OCI-LY7 (cell line): ENCODE measurements around the gene PHTF1. TPM values are rescaled to one million over a fixed set of nuclear protein-coding genes. Genes with fewer than 3 reads are reported as not detected.
"Not testable (repeated sequence)": the region's sequence is repeated elsewhere in the genome, so short reads cannot be mapped to it uniquely, and the experiment has no call there.

ENCODE experiments used
- BruUV-seq: library from RNA; stranded (reverse); fragments of 400-500 nt; replicated peaks from 2 replicates; lab custom pipeline; 2021; lab: Mats Ljungman, UMichigan
- CTCF ChIA-PET: fragments of 300-600 bp; sonication (Branson Sonifier 250); formaldehyde crosslinking; loops from one replicate; lab custom pipeline; 2022; ENCODE audit warnings: antibody characterized with exemption; ENCODE audit not compliant: unreplicated experiment; lab: Charles Lee
- POLR2A ChIA-PET: fragments of 300-600 bp; sonication (Branson Sonifier 250); formaldehyde crosslinking; loops from one replicate; lab custom pipeline; 2022; ENCODE audit warnings: antibody characterized with exemption; lab: Charles Lee
- DNase-seq: peaks from one replicate; pipeline ENCODE4 v3.0.0-alpha.2; 2015; ENCODE audit warnings: low spot score
- H2AFZ ChIP-seq: fragments of 200-600 bp; sonication (generic), shearing (Covaris generic); 2 replicates; pipeline ENCODE4 v1.6.1; 2014; ENCODE audit warnings: mild to moderate bottlenecking, antibody characterized with exemption, low read length, moderate library complexity
- H3K27ac ChIP-seq: fragments of 200-600 bp; sonication (generic); 2 replicates; pipeline ENCODE4 v1.5.1; 2014; ENCODE audit warnings: mixed run types, low read depth, mild to moderate bottlenecking, moderate library complexity, low read length, inconsistent platforms; ENCODE audit not compliant: poor library complexity, severe bottlenecking
- H3K36me3 ChIP-seq: fragments of 200-600 bp; sonication (generic); 2 replicates; pipeline ENCODE4 v1.6.1; 2014; ENCODE audit warnings: mild to moderate bottlenecking, antibody characterized with exemption, low read length, moderate library complexity, mixed read lengths; ENCODE audit not compliant: insufficient read depth
- H3K4me1 ChIP-seq: fragments of 200-600 bp; sonication (generic); 2 replicates; pipeline ENCODE4 v1.5.1; 2014; ENCODE audit warnings: mild to moderate bottlenecking, low read length; ENCODE audit not compliant: insufficient read depth, poor library complexity, severe bottlenecking
- H3K4me2 ChIP-seq: fragments of 200-600 bp; sonication (generic); 2 replicates; pipeline ENCODE4 v1.6.1; 2014; ENCODE audit warnings: mild to moderate bottlenecking, low read length
- H3K4me3 ChIP-seq: fragments of 200-600 bp; sonication (generic); 2 replicates; pipeline ENCODE4 v1.5.1; 2014; ENCODE audit warnings: mild to moderate bottlenecking, low read depth, low read length; ENCODE audit not compliant: poor library complexity, severe bottlenecking
- H3K79me2 ChIP-seq: fragments of 200-600 bp; sonication (generic); 2 replicates; pipeline ENCODE4 v1.6.1; 2016; ENCODE audit warnings: low read depth, mild to moderate bottlenecking, low read length, moderate library complexity, mixed read lengths; ENCODE audit not compliant: insufficient read depth
- H3K9me2 ChIP-seq: fragments of 200-600 bp; sonication (generic); 2 replicates; pipeline ENCODE4 v1.6.1; 2016; ENCODE audit warnings: mild to moderate bottlenecking, low read length, mixed read lengths; ENCODE audit not compliant: insufficient read depth
- H3K9me3 ChIP-seq: fragments of 200-600 bp; sonication (generic); 2 replicates; pipeline ENCODE4 v1.6.1; 2014; ENCODE audit warnings: mild to moderate bottlenecking, mixed run types, low read length, mixed read lengths
- H4K20me1 ChIP-seq: fragments of 200-600 bp; sonication (generic); 2 replicates; pipeline ENCODE4 v1.6.1; 2014; ENCODE audit warnings: mild to moderate bottlenecking, antibody characterized with exemption, low read length, moderate library complexity, mixed read lengths; ENCODE audit not compliant: insufficient read depth
- CTCF ChIP-seq: fragments of 200-600 bp; sonication (generic); conservative IDR thresholded peaks from 2 replicates; pipeline ENCODE4 v1.5.1; 2014; ENCODE audit warnings: mild to moderate bottlenecking, antibody characterized with exemption, low read length, moderate library complexity, mixed read lengths
- EZH2phosphoT487 ChIP-seq: fragments of 200-600 bp; sonication (generic); IDR thresholded peaks from 2 replicates; pipeline ENCODE4 v1.6.1; 2018; ENCODE audit warnings: low read depth, borderline replicate concordance, mild to moderate bottlenecking, mixed run types, antibody characterized with exemption, low read length, moderate library complexity, mixed read lengths
- intact Hi-C: fragments of 100-400 bp; cut with micrococcal nuclease; formaldehyde crosslinking; loops from one replicate; pipeline ENCODE4 v1.10.0; 2022; ENCODE audit not compliant: unreplicated experiment
- total RNA-seq, 2 experiments: library from RNA; depleted of rRNA in 1 of 2; stranded (reverse); fragments of >200 nt in 1 of 2; shearing (Covaris generic) in 1 of 2; gene quantifications; 2 replicates each; pipeline ENCODE4 v1.2.3, GENCODE V29; 2014 to 2022

PHTF1 gene
- total RNA-seq, 2 experiments from 2014 or later: 11.8 to 18.8 TPM

GRCh38 chr1:113756461-113756860 lies 2.8 kb downstream of the PHTF1 start:
- BruUV-seq: no TSS peak
- intact Hi-C loops: no loop called here

GRCh38 chr1:113753333-113753732 lies 6.0 kb downstream of the PHTF1 start:
- H3K4me3 ChIP-seq, H3K79me2 ChIP-seq, H3K4me2 ChIP-seq, H4K20me1 ChIP-seq, H2AFZ ChIP-seq, DNase-seq, H3K27ac ChIP-seq, intact Hi-C loops, H3K9me2 ChIP-seq, H3K9me3 ChIP-seq, BruUV-seq: not testable (repeated sequence)
- Histone ChIP-seq H3K4me1 (peaks cover 13% of the 10 kb centered on the region), H3K36me3 (peaks cover 13% of the 10 kb centered on the region)
- ChIA-PET POLR2A (interaction anchor here (0.6 to 1.2 kb wide), 4 partner anchors 52 to 1027 kb away, joined by 3 read pairs; no protein-coding TSS in a partner anchor), CTCF (interaction anchor here (0.6 kb wide), 1 partner anchor 185 kb away, joined by 4 read pairs; no protein-coding TSS in a partner anchor)

More at GRCh38 chr1:113756461-113756860, 2.8 kb downstream of the PHTF1 start:
- Histone ChIP-seq H3K4me1 (peaks cover 20% of the 10 kb centered on the region), H2AFZ (no peak overlapping the region), H3K27ac (no peak overlapping the region), H3K9me3 (no peaks in the 10 kb centered on the region), H3K79me2 (peaks cover 5% of the 10 kb centered on the region; the same call in 1 of the 2 replicates), H3K4me3 (no peak overlapping the region), H3K4me2 (0 out of 2 replicates have a peak overlapping the region, but pooled peaks have one; percentile 1), H3K9me2 (no peaks in the 10 kb centered on the region), H3K36me3 (peaks cover 8% of the 10 kb centered on the region), H4K20me1 (no peaks in the 10 kb centered on the region)
- DNase-seq: no peak
- POLR2A ChIA-PET: interaction anchor here (0.7 kb wide), 1 partner anchor 84 kb away, joined by 3 read pairs; no protein-coding TSS in a partner anchor
- CTCF ChIA-PET: no interaction called here
- TF ChIP-seq CTCF: no peak
- no peak for TF ChIP-seq EZH2phosphoT487

GRCh38 chr1:113751516-113751915 lies 7.8 kb downstream of the PHTF1 start:
- Histone ChIP-seq H3K4me3 (no peak overlapping the region), H4K20me1 (no peaks in the 10 kb centered on the region), H3K9me3 (no peaks in the 10 kb centered on the region), H3K9me2 (no peaks in the 10 kb centered on the region), H3K79me2 (no peaks in the 10 kb centered on the region), H3K4me1 (no peaks in the 10 kb centered on the region), H3K36me3 (peaks cover 11% of the 10 kb centered on the region), H3K27ac (no peak overlapping the region), H2AFZ (no peak overlapping the region), H3K4me2 (no peak overlapping the region)
- ChIA-PET POLR2A (no interaction called here), CTCF (no interaction called here)
- intact Hi-C loops: no loop called here
- no peak for DNase-seq
- no TSS peak for BruUV-seq
- no peak for TF ChIP-seq CTCF
- no peak for TF ChIP-seq EZH2phosphoT487
